GM21786 (cell line): ENCODE results near the gene AHNAK2.
"Not testable (repeated sequence)": the region's sequence is repeated elsewhere in the genome, so short reads cannot be mapped to it uniquely, and the experiment has no call there.

Experiments
- ATAC-seq: cut with Tn5 transposase; IDR thresholded peaks from one replicate; pipeline ENCODE4 v1.9.1; 2021; ENCODE audit not compliant: unreplicated experiment

Gene AHNAK2

GRCh38 chr14:104977681-104978653 lies at the start of gene AHNAK2:
AHNAK2 (minus strand) TSS chr14:104978374; CDS start chr14:104978237, 137 bp downstream.
- ATAC-seq = no peak

GRCh38 chr14:105027718-105028117 lies 49.5 kb upstream of the AHNAK2 start:
- not testable (repeated sequence) for ATAC-seq

GRCh38 chr14:105026802-105027563 lies 48.8 kb upstream of the AHNAK2 start:
- no peak for ATAC-seq

GRCh38 chr14:105026033-105026785 lies 48.0 kb upstream of the AHNAK2 start:
- no peak for ATAC-seq

- no peak for ATAC-seq
These were observed 47.3 kb upstream of the AHNAK2 start for GRCh38 chr14:105025429-105025828.

GRCh38 chr14:105023791-105024480 lies 45.8 kb upstream of the AHNAK2 start:
- ATAC-seq = no peak

- no peak for ATAC-seq
These were observed 45.0 kb upstream of the AHNAK2 start for GRCh38 chr14:105023144-105023543.

GRCh38 chr14:105022276-105022670 lies 44.1 kb upstream of the AHNAK2 start:
- ATAC-seq = no peak

- ATAC-seq = no peak
These were observed 43.6 kb upstream of the AHNAK2 start for GRCh38 chr14:105021656-105022275.

GRCh38 chr14:105020815-105021655 lies 42.9 kb upstream of the AHNAK2 start, which contains the start of gene CDCA4:
CDCA4 (minus strand) TSS chr14:105021083; CDS start chr14:105011929, 9,154 bp downstream.
- peak; percentile 76 for ATAC-seq

GRCh38 chr14:105019861-105020814 lies 42.0 kb upstream of the AHNAK2 start:
- ATAC-seq = peak; percentile 25

GRCh38 chr14:105018414-105018813 lies 40.2 kb upstream of the AHNAK2 start:
- ATAC-seq = no peak

- no peak for ATAC-seq
These were observed 37.7 kb upstream of the AHNAK2 start for GRCh38 chr14:105015905-105016304.

GRCh38 chr14:105015242-105015641 lies 37.1 kb upstream of the AHNAK2 start:
- ATAC-seq = no peak

- no peak for ATAC-seq
These were observed 36.5 kb upstream of the AHNAK2 start for GRCh38 chr14:105014631-105015030.

- no peak for ATAC-seq
These were observed 35.9 kb upstream of the AHNAK2 start for GRCh38 chr14:105014032-105014431.

GRCh38 chr14:105013150-105013785 lies 35.1 kb upstream of the AHNAK2 start:
- ATAC-seq = no peak
